Head of caudate nucleus (tissue), 42 donors: ENCODE measurements around the gene GSTM5.
"Not testable (repeated sequence)": the region's sequence is repeated elsewhere in the genome, so short reads cannot be mapped to it uniquely, and the experiment has no call there.

ENCODE experiments used
- DNase-seq, 42 donors: peaks; one replicate each; pipeline versions ENCODE4 v3.0.0 to v3.0.0-alpha.2; 2020 to 2021; ENCODE audit warnings: mixed read lengths in 7 of 42
- intact Hi-C: fragments of 100-400 bp; cut with DNase I; formaldehyde crosslinking; loops from one replicate; pipeline ENCODE4 v1.15.0; 2022

The GSTM5 gene

GRCh38 chr1:109722908-109723691 lies 11.0 kb downstream of the GSTM5 start:
- peak in 1 of 42 donors; percentile 26 for DNase-seq
- intact Hi-C loops: no loop called here

- intact Hi-C loops: no loop called here
- no peak for DNase-seq
These were observed 12.9 kb downstream of the GSTM5 start for GRCh38 chr1:109724933-109725332.

GRCh38 chr1:109725510-109725909 lies 13.5 kb downstream of the GSTM5 start:
- DNase-seq: no peak
- intact Hi-C loops: no loop called here

- intact Hi-C loops: no loop called here
- DNase-seq: no peak
These were observed 14.0 kb downstream of the GSTM5 start for GRCh38 chr1:109726007-109726406.

GRCh38 chr1:109726728-109727373 lies 14.8 kb downstream of the GSTM5 start:
- DNase-seq: no peak
- intact Hi-C loops: no loop called here

- peak in 1 of 42 donors; percentile 29 for DNase-seq
- intact Hi-C loops: no loop called here
These were observed 16.8 kb downstream of the GSTM5 start for GRCh38 chr1:109728870-109729269.

- DNase-seq: no peak
- intact Hi-C loops: no loop called here
These were observed 18.6 kb downstream of the GSTM5 start for GRCh38 chr1:109730666-109731065.

- intact Hi-C loops: no loop called here
- no peak for DNase-seq
These were observed 20.4 kb downstream of the GSTM5 start for GRCh38 chr1:109732390-109732881.

GRCh38 chr1:109733236-109733870 lies 21.3 kb downstream of the GSTM5 start:
- intact Hi-C loops: no loop called here
- DNase-seq: peak in 3 of 42 donors; percentile 20 to 42 (median 22)

- peak; percentile 67 to 95 (median 84) for DNase-seq
- intact Hi-C loops: no loop called here
These were observed 27.9 kb downstream of the GSTM5 start for GRCh38 chr1:109739738-109740614.

- intact Hi-C loops: no loop called here
- peak in 5 of 42 donors; percentile 14 to 49 (median 18) for DNase-seq
These were observed 28.7 kb downstream of the GSTM5 start, which contains the start of gene GSTM3 for GRCh38 chr1:109740615-109741373. GSTM3 (minus strand) TSS chr1:109741038; CDS start chr1:109740287, 751 bp downstream.

- peak in 3 of 42 donors; percentile 4 to 19 (median 5) for DNase-seq
- intact Hi-C loops: not testable (repeated sequence)
These were observed 36.3 kb downstream of the GSTM5 start for GRCh38 chr1:109748311-109748710.

- DNase-seq: no peak
- intact Hi-C loops: no loop called here
These were observed 37.2 kb downstream of the GSTM5 start for GRCh38 chr1:109749221-109749620.

GRCh38 chr1:109750241-109750882 lies 38.3 kb downstream of the GSTM5 start:
- DNase-seq: peak in 8 of 42 donors; percentile 0 to 17 (median 6)
- intact Hi-C loops: no loop called here

- peak in 4 of 42 donors; percentile 0 to 16 (median 6) for DNase-seq
- intact Hi-C loops: no loop called here
These were observed 38.9 kb downstream of the GSTM5 start for GRCh38 chr1:109750920-109751319.

GRCh38 chr1:109751531-109752260 lies 39.6 kb downstream of the GSTM5 start:
- peak in 7 of 42 donors; percentile 1 to 23 (median 3) for DNase-seq
- intact Hi-C loops: no loop called here

GRCh38 chr1:109754738-109755137 lies 42.7 kb downstream of the GSTM5 start:
- intact Hi-C loops: no loop called here
- DNase-seq: peak in 1 of 42 donors; percentile 1
